ENCODE data around the gene SLC27A5.
A peak's percentile ranks its signal among the peaks of the same experiment; 100 is the strongest.
"Not testable (repeated sequence)": the region's sequence is repeated elsewhere in the genome, so short reads cannot be mapped to it uniquely, and the experiment has no call there.

Gene SLC27A5

GRCh38 chr19:58471736-58472135 lies 40.1 kb downstream of the SLC27A5 start:
- no peak overlapping the region for H3K4me3 ChIP-seq (replicated peaks; ENCODE audit: low read depth, low read length)
- TF ChIP-seq CTCF (IDR thresholded peaks at IDR 0.05; ENCODE audit: low read depth, low read length, missing control alignments), result no peak
- no peak for DNase-seq (ENCODE audit: extremely low read depth, low read depth)

GRCh38 chr19:58470837-58471543 lies 40.8 kb downstream of the SLC27A5 start:
- DNase-seq (ENCODE audit: extremely low read depth, low read depth); H3K4me3 ChIP-seq (replicated peaks; ENCODE audit: low read depth, low read length): not testable (repeated sequence)

GRCh38 chr19:58469241-58470013 lies 42.4 kb downstream of the SLC27A5 start:
- no peak for DNase-seq (ENCODE audit: extremely low read depth, low read depth)
- no peak overlapping the region for H3K4me3 ChIP-seq (replicated peaks; ENCODE audit: low read depth, low read length)
- TF ChIP-seq CTCF (IDR thresholded peaks at IDR 0.05; ENCODE audit: low read depth, low read length, missing control alignments), result no peak

- TF ChIP-seq CTCF (IDR thresholded peaks at IDR 0.05; ENCODE audit: low read depth, low read length, missing control alignments), result no peak
- DNase-seq (ENCODE audit: extremely low read depth, low read depth), result no peak
- peak overlapping the region; percentile 89 for H3K4me3 ChIP-seq (replicated peaks; ENCODE audit: low read depth, low read length)
These were observed 43.5 kb downstream of the SLC27A5 start for GRCh38 chr19:58468216-58468839.

- H3K4me3 ChIP-seq (replicated peaks; ENCODE audit: low read depth, low read length), result peak within 1 kb of the TSS; percentile 89
- no peak for TF ChIP-seq CTCF (IDR thresholded peaks at IDR 0.05; ENCODE audit: low read depth, low read length, missing control alignments)
- DNase-seq (ENCODE audit: extremely low read depth, low read depth), result peak; percentile 84
These were observed 44.8 kb downstream of the SLC27A5 start, which contains the start of gene ZNF324 for GRCh38 chr19:58466760-58467589. Gene ZNF324, plus strand, starts transcription at chr19:58467080. Its CDS starts 2,106 bp downstream, at chr19:58469186.

- no peak for TF ChIP-seq CTCF (IDR thresholded peaks at IDR 0.05; ENCODE audit: low read depth, low read length, missing control alignments)
- no peak for DNase-seq (ENCODE audit: extremely low read depth, low read depth)
- H3K4me3 ChIP-seq (replicated peaks; ENCODE audit: low read depth, low read length), result peak overlapping the region; percentile 89
These were observed 45.6 kb downstream of the SLC27A5 start for GRCh38 chr19:58466089-58466759.

All from HFF-Myc (cell line).